ENCODE data around the gene TUT1.
A peak's percentile ranks its signal among the peaks of the same experiment; 100 is the strongest.
"Not testable (repeated sequence)": the region's sequence is repeated elsewhere in the genome, so short reads cannot be mapped to it uniquely, and the experiment has no call there.

TUT1 gene

DNA sequence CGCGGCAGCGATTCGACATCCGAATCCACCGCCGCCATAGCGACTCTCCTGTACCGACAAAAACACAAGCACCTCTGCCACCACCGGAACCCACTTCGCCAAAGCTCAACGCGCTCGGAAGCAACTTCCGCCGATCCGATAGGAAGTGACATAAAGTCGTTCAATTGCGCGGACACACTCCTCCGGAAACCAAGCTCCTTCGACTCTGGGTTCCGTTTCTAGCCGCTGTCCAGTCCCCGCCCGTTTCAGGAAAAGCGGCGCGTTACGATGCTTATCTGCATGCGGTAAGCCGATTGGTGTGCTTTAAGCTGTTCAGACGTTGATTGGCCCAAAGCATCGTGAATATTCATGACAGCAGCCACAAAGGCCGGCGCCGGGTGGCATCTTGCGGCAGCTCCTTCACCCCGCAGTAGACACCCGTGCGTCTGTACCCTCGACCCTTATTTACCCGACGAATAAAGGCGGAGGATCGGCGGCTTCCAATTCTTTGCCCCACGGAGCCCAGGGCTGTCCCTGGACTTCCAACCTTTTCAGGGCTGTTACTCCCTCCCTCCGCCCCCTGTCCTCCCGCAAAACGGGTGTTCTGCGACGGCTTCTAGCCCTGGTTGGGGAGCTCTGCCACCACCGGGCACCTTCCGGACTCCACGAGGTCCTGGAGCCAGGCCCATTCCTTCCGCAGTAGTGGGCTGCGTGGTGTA lies at the start of gene TUT1:
Gene TUT1, minus strand, starts transcription at position 76 of the 698 bp plus-strand sequence. Its CDS starts 38 bp downstream, at position 38.
- DNase-seq (ENCODE audit: low read depth in 2 of 3, low spot score in 2 of 3) = peak; percentile 83 to 92 (median 88)

- no peak for DNase-seq (ENCODE audit: low read depth in 2 of 3, low spot score in 2 of 3)
Measured at GRCh38 chr11:62632492-62632891, 41.2 kb upstream of the TUT1 start.

DNA sequence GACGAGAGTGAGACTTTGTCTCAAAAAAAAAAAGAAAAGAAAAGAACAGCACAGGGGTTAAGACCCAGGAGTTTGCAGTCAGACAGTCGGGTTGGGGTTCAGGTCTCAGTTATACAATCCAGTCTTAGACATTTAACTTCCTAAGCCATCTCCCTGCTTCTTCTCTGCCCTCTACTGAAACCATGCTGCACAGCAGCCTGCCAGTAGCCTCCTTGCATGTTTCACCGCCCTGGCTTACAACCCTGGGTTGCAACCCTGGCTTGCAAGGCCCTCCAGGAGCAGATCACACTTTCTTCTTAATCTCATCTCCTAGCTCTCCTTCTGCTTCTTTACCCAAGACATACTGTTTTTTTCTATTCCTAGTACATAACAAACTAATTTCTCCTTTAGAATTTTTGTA lies 36.4 kb upstream of the TUT1 start:
- DNase-seq (ENCODE audit: low read depth in 2 of 3, low spot score in 2 of 3) = no peak

- DNase-seq (ENCODE audit: low read depth in 2 of 3, low spot score in 2 of 3) = no peak
Measured at GRCh38 chr11:62622476-62623089, 31.3 kb upstream of the TUT1 start.

DNA sequence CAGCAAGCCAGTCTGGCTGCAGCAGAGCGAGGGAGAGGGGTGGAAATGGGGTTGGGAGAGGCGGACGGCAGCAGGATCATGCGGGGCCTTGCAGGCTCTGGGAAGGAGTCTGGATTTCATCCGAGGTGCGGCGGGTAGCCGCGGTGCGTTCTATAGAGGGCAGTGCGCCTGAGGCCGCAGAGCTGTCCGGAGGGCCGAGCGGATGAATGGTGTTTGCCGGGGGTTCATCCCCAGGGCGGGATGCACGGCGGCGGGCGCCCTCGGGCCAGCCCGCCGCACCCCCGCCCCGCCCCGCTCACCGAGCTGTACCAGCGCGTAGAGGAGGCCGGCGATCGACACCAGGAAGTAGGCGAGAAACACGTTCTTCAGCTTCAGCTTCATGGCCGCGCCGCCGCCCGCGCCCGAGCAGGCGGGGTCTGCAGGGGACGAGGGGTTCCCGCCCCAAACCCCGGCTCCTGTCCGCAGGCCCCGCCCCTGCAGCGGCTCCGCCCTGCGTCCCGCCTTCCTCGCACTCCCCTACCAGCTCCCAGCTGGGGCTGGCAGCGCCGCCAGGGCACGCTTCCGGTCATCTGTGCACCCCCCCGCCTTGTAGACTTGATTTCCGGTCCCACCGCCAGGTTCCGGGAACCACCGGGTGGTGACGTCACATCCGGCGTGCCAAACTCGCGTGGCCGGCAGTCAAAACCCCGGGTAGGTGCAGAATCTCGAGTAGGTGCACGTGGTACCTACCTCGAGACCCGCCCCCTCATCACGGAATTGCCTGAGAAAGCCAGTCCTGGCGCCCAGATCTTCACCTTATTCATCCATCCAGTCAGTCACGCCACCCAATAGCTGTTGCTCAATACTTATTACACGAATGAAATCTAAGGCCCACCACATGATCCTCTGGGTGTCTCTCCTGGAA lies 30.5 kb upstream of the TUT1 start, which contains the start of gene B3GAT3:
Gene B3GAT3, minus strand, starts transcription at position 420 of the 904 bp plus-strand sequence. Its CDS starts 39 bp downstream, at position 381.
- DNase-seq (ENCODE audit: low read depth in 2 of 3, low spot score in 2 of 3) = peak; percentile 94 to 97 (median 95)

DNA sequence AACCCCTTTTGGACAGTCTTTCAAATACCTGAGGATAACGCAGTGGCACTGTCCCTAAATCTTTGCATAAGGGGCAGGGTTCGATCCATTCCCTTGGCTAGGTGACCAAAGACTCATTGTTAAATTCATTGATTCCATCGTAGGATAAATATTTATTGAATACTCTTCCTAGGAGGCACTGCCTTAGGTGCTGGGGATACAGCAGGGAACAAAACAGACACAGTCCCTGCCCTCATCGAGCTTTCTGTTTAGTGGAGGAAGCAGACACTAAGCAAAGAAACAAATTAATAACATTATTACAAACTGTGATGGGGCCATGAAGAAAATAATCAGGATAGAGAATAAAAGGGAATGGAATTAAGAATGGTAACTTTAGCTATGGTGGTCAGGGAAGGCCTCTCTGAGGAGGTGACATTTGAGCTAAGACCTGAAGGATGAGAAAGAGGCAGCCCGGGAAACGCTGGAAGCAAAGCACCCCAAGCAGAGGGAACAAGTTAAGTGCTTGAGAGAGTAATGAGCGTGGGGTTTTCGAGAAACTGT lies 29.8 kb upstream of the TUT1 start:
- no peak for DNase-seq (ENCODE audit: low read depth in 2 of 3, low spot score in 2 of 3)

GRCh38 chr11:62616957-62617356 lies 25.6 kb upstream of the TUT1 start:
- not testable (repeated sequence) for DNase-seq (ENCODE audit: low read depth in 2 of 3, low spot score in 2 of 3)

GRCh38 chr11:62615521-62615920 lies 24.2 kb upstream of the TUT1 start:
- no peak for DNase-seq (ENCODE audit: low read depth in 2 of 3, low spot score in 2 of 3)

- DNase-seq (ENCODE audit: low read depth in 2 of 3, low spot score in 2 of 3) = no peak
Measured at GRCh38 chr11:62614275-62614674, 23.0 kb upstream of the TUT1 start.

GRCh38 chr11:62613291-62613778 lies 22.0 kb upstream of the TUT1 start:
- DNase-seq (ENCODE audit: low read depth in 2 of 3, low spot score in 2 of 3) = no peak

GRCh38 chr11:62612366-62613290 lies 21.3 kb upstream of the TUT1 start, which contains the start of the genes EML3 and ROM1:
Gene EML3 (minus strand): TSS chr11:62612775. CDS start chr11:62612457, 318 bp downstream.
Gene ROM1 (plus strand): TSS chr11:62613257. CDS start chr11:62613282, 25 bp downstream.
- DNase-seq (ENCODE audit: low read depth in 2 of 3, low spot score in 2 of 3) = peak; percentile 69 to 87 (median 79)

GRCh38 chr11:62611705-62612365 lies 20.5 kb upstream of the TUT1 start:
- peak in 2 of 3 experiments; percentile 35 to 38 for DNase-seq (ENCODE audit: low read depth in 2 of 3, low spot score in 2 of 3)

DNA sequence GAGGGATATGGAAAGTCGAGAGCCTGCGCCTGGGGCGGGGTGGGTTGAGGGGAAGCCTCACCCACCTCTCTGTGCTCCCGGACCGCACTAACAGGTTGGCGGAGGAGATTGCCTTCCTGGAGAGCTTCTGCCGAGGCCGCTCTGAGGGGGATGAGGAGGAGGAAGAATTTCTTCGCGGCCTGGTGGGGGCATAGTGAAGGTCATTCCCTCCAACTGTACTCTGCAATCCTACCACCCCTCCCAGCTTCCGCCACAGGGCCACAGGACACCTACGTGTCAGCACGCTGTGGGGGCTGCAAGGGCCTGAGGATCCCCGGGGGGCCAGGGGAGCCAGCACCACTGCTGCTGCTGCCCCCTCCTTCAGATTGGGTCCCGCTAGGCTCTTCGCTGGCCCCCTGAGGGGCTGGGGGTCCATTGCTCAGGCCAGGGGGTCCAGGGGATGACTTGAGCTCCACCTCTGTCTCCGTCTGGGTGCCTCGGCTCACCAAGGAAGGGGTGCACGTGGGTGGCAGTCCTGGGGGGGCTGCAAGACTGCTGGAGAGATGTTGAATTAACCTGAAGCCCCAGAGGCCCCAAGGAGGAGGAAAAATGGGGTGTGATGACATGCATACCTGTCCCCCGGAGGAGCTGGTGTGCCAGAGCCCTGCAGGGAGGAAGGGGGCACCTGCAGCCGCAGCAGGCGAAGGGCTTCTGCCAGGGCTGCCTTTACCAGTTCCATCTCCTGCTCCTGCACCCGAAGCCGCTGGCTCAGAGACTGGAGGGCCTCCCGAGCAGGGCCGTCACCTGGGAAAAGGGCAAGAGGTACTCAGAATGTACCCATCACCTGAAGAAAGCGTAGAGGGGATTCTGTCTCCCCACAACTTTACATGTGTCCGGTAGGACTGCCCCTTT lies 19.7 kb upstream of the TUT1 start:
- DNase-seq (ENCODE audit: low read depth in 2 of 3, low spot score in 2 of 3) = no peak

GRCh38 chr11:62610403-62610802 lies 19.1 kb upstream of the TUT1 start:
- DNase-seq (ENCODE audit: low read depth in 2 of 3, low spot score in 2 of 3) = no peak

- DNase-seq (ENCODE audit: low read depth in 2 of 3, low spot score in 2 of 3) = no peak
Measured at GRCh38 chr11:62608776-62609175, 17.5 kb upstream of the TUT1 start.

DNA sequence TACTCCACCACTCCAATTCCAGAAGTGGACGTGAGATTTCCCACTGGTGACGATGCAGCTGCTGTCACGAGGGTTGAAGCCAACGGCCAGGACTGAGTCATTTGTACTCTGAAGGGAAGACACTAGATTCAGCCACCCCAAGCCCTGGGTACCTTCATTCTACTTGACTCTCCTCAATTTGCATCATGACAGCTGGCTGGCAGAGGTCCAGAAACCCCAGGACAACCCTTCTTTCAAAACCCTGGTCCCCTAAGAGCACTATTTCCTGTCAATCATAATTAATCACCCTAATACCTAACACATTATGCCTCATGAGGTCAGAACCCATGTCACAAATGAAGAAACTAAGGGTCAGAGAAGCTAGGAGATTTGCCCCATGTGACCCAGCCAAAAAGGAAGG lies 16.4 kb upstream of the TUT1 start:
- no peak for DNase-seq (ENCODE audit: low read depth in 2 of 3, low spot score in 2 of 3)

- no peak for DNase-seq (ENCODE audit: low read depth in 2 of 3, low spot score in 2 of 3)
Measured at GRCh38 chr11:62605902-62606301, 14.6 kb upstream of the TUT1 start.

DNA sequence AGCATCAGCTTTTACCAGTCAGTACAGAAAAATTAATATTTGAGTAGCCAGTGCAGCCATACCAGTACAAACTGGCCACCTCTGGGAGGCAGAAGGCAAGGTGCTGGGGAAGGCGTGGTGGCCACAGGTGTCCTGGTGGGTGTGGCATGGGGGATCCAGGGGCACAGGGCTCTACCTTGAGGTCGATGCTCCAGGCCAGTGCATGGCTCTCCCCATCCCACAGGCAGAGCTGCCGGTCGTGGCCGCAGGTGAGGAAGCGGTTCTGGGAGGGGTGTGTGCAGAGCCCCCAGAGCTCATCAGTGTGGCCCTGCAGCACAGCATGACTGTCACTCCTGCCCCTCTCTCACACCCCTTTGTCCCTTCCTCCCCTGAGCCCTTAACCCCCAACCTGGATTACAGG lies 14.1 kb upstream of the TUT1 start:
- DNase-seq (ENCODE audit: low read depth in 2 of 3, low spot score in 2 of 3) = no peak

Measured in activated CD8-positive, alpha-beta memory T cell treated with anti-CD3 and anti-CD28 coated beads for 48 hours (primary cell).